ENCODE results near the gene PLA2G4F.

The PLA2G4F gene

DNA sequence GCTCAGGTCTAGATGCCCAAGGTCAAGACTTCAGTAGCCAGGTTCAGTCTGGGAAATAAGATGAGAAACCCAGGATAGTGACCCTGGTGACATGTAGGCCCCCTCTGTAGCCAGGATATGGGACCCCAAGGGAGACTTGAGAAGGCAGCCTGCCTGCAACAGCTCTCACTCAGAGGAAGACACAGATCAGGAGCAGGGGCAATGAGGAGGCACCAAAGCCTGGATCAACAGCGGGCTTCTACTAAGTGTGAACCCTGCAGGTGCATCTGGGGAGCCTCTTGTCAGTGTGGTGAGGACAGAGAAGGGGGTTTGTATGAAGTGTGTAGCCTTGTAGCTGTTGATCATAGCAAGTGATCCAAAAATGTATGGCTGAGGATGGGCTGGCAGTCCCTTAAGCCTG is 25.4 kb downstream of the PLA2G4F start:
- DNase-seq = no peak

DNA sequence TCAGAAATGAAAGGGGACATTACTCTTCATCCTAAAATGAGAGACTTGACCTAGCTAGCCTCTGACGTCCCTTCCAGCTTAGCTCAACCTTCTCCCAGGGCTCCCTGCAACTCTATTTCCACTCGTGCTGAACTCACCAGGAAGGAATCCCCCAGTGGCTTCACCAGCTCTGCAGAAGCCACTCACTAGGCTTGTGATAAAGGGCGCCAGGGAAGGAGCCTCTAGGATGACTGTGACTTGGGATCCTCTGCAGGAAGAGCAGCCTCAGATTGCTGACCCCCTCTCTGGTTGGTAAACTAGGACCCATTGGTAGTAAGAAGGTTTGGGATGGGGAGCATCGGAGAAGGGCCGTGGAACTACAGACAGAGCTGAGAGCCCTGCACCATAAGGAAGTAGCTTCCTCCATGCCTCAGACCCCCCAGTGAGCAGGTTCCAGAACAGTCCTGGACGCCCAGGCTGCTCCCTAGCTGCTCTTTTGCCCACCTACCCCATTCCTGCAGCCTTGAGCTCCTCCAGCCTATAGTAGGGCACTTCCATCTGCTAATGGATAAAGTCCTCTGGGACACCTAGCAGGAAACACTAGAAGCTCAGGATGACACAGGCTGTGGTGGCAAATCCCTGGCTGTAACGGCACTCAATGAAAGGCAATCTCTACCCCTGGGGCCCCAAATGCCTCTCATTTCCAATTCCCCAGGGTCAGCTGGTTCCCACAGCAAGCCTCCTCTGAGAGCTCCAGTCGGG is 26.0 kb downstream of the PLA2G4F start:
- no peak for DNase-seq

GRCh38 chr15:42129364-42129763 is 27.1 kb downstream of the PLA2G4F start:
- no peak for DNase-seq

DNA sequence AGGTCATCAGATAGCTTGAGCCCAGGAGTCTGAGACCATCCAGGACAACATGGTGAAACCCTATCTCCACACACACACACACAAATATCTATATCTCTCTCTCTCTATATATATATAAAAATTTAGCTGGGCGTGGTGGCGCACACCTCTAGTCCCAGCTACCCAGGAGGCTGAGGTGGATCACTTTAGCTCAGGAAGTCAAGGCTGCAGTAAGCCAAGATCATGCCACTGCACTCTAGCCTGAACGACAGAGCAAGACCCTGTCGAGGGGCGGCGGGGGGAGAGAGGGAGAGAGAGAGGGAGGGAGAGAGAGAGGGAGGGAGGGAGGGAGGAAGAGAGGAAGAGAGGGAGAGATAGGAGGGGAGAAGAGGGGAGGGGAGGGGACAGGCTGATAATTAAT is 28.0 kb downstream of the PLA2G4F start:
- no peak for DNase-seq

GRCh38 chr15:42123546-42123945 is 32.9 kb downstream of the PLA2G4F start:
- no peak for DNase-seq

- DNase-seq = no peak
Measured at GRCh38 chr15:42121682-42122081, 34.8 kb downstream of the PLA2G4F start.

DNA sequence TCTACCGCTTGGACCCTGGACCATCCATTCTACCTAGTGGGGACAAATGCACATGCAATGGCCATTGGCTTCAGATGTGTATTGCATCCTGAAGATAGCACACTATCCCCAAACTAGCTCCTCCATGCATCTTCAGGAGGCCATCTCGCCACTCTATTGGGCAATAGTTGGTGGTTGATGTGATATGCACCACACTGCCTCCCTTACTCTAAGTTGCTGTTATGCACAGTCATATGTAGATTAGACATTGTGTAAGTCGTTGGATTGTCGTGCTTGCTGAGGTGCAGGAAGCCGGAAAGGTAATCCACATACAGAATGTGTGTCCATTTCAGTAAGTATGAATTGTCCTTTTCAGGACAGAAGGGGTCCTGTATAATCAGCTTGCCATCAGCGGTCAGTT is 35.4 kb downstream of the PLA2G4F start:
- no peak for DNase-seq

- DNase-seq = no peak
Measured at GRCh38 chr15:42120285-42120684, 36.2 kb downstream of the PLA2G4F start.

- peak; percentile 3 for DNase-seq
Measured at GRCh38 chr15:42119446-42119760, 37.0 kb downstream of the PLA2G4F start.

DNA sequence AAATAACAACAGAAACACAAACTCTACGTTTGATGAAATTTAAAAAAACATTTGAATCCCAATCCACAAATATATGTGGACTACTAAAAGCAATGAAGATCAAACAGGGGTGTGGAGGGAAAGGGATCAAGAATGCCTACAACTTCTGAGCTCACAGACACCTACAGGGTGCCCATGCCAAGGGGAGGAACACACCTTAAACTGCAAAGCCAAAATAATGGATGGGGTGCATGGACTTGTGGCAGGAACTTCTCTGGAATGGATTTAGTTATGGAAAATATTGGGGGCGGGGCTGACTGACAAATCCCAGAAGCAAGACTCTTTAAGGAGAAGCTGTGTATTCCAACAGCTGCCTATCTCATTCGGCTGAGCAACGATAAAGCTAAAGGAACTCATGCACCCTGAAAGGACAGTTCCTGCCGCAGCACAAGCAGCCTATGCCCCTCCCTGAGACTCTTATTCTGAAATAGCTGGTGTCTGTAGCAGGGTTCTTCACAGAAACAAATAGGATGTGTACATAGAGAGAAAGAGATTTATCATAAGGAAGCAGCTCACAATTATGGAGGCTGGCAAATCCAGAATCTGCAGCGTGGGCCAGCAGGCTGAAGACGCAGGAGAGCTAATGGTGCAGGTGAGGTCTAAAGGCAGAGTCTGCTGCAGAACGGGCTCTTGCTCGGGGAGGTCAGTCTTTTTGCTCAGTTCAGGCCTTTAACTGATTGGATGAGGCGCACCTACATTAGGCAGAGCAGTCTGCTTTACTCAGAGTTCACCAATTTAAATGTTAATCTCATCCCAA is 37.6 kb downstream of the PLA2G4F start:
- peak; percentile 62 for DNase-seq

GRCh38 chr15:42111924-42112323 is 44.5 kb downstream of the PLA2G4F start:
- DNase-seq = no peak

- no peak for DNase-seq
Measured at GRCh38 chr15:42110367-42110766, 46.1 kb downstream of the PLA2G4F start.

DNA sequence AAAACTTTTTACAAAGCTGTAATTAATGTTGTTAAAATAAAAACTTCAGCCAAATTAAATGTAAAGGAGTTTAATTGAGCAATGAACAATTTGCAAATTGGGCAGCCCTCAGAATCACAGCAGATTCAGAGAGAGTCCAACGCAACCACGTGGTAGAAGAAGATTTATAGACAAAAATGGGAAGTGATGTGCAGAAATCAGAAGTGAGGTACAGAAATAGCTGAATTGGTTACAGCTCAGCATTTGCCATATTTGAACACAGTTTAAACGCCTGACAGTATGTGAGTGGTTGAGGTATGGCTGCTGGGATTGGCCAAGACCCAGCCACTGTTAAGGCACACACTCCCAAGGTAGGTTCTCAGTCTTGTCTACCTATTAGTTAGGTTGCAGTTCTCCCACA is 47.6 kb downstream of the PLA2G4F start:
- no peak for DNase-seq

DNA sequence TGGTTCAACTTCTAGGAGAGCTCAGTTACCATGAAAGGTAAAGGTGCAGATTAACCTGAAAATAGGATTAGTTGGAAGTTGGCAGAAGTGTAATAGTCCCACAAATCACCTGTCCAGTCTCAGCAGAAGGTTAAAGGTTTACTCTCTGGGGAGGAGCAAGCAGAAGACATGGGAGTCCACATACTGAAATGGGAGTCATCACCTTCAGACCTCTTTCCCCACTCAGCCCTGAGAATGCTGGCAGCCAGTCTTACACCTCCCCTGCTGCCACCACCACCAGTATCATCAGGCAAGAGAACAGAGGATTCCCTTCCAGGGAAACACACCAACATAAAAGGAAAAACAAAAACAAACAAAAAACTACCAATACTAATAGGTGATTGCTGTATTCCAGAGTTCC is 48.2 kb downstream of the PLA2G4F start:
- no peak for DNase-seq

DNA sequence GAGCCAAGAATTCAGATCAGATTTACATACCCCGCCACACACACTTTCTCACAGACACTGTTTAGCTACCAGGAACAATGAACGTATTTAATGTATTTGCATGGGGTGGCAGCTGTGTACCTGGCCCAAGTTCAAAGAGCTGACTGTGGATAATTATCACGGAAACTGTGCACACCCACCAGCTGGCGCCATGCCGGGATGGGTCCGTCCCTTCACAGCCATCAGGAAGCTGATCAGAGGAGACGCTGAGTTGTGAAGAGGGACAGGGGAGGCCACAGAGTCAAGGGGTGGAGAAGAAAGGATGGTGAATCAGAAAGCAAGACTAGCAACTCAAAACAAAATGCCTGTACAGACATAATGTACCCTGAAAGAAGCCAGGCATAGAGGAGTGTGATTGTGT is 49.0 kb downstream of the PLA2G4F start:
- peak; percentile 82 for DNase-seq

GRCh38 chr15:42106288-42106687 is 50.1 kb downstream of the PLA2G4F start:
- no peak for DNase-seq

GRCh38 chr15:42104095-42104891 is 52.1 kb downstream of the PLA2G4F start:
- no peak for DNase-seq

DNA sequence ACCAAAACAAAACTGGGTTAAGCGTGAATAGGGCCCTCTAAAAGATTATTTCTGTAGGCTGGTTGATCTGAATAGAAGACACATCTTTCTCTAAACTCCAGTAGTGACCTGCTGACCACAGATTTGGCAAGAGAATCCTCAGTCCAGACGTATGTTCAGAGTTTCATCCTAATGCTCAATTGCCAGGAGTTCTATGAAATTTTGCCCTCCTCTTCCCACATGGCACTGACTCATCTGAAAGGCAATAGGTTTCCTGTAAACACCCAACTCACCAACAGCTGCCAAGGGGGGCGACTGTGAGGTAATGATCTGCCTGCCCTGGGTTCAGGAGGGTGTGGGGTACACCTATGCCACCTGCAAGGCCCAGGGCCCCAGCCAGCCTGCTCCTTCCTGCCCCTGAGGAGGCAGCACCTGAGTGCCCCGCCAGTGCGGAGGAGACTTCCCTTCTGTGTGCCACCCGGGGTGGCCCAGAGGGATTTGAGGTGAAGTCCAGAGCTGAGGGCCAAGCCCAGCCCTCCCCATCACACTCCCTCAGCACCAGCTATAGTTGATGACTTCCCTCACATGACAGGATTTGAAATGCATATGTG is 53.7 kb downstream of the PLA2G4F start:
- no peak for DNase-seq

DNA sequence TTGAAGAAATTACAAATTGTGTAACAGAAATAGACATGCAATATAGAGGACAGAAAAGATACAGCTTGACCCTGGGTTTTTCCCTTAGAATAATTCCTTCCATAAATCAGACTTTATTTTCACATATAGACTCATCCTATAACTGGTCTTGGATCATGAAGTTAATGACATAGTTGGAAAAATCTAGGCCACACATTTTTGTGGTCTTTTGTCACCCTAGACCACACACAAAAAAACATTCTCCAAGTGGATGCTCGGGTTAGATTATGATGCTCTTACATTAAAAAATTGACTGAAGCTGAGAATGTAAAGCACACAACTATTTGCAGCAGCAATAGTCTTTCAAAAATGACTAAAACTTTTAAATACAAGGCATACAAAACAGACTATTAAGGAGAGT is 54.6 kb downstream of the PLA2G4F start:
- DNase-seq = no peak

DNA sequence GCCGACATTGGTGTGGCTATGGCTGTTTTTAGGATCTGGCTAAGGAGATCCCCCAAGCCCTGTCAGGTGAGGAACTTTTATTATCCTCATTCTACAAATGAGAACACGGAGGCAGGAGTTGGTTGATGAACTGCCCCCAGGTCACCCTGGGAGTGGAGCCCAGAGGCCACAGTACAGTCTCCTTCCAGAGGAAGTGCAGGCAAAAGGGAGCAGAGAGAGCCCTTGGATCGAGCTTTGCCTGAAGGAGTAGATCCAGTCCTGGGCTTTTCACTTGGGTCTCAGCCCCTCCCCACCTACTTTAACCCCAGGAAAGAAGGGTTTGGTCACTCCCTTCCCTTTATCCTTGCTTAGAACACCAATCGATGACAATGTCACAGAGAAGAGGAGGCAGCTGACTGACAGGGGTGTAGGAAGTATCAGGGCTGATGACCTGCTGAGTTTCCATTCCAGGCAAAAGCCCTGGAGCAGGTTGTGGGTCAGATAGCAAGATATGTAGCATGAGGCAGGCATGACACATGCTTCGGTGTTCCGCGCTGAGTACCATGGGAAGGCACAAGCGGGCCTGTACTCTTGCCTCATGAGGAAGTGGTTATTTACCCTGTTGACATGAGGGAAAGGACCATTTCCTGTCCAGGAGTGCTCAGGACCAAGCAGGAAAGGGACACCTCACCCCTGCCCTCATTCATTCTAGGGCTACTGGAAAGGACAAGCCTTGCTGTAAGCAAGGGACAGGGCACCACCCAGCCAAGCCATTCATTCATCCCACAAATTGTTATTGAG is 56.2 kb downstream of the PLA2G4F start:
- DNase-seq = no peak

DNA sequence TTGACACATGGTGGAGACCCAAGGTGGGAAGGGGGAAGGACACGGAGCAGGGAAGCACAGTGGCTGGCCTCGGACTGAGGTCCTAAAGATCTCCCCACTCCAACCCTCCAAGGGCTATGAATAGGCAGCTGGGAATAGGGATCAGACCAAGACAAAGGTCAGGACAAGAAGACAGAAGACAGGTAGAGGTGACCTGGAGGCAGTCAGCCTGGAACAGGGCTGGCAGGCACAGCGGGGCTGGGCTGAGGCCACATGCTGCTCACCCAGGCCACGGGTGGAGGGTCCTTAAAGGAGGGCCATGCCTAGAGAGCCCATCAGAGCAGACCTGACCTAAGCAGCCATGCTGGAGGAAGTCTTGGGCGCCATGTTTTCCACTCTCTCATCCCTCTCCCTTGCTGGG is 59.4 kb downstream of the PLA2G4F start:
- no peak for DNase-seq

DNA sequence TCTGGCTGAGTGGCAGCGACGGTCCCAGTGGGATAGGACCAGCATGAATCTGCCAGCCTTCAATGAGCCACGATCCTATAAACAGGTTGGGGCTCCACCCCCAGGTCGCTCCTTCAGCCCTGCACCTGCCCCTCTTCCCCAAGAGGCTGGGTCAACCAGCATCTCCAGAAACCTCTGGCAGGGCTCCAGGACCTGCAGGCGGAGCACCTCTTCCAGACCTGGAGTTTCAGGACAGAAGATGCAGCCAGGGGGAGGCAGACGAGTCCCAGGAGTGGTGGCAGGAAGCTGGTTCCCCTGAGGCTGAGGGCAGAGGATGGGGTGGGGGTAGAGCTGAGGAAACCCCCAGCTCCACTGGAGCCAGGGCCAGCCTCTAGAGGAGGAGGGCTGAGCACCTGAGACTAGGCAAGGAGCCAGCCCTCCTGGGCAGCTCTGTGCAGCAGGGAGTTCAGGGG is 61.9 kb downstream of the PLA2G4F start, which contains the start of gene PLA2G4D:
Gene PLA2G4D, minus strand, starts transcription at position 51 of the 452 bp plus-strand sequence. CDS start 103 bp downstream, outside the sequence.
- DNase-seq = peak; percentile 90
